GM10266 (cell line): ENCODE measurements around the gene NRIP2.

ENCODE experiments used
- DNase-seq: peaks from one replicate; pipeline ENCODE4 v3.0.0; 2012; ENCODE audit errors: extremely low spot score
- TF ChIP-seq, protein P1 (sequence below): IDR thresholded peaks from 2 replicates; pipeline ENCODE4 v1.5.1; 2012; ENCODE audit warnings: mild to moderate bottlenecking, low read depth; ENCODE audit not compliant: control insufficient read depth, insufficient read depth; ENCODE audit errors: missing control alignments

The NRIP2 gene

GRCh38 chr12:2842948-2843347 is 8.1 kb upstream of the NRIP2 start:
- TF ChIP-seq, protein P1, sequence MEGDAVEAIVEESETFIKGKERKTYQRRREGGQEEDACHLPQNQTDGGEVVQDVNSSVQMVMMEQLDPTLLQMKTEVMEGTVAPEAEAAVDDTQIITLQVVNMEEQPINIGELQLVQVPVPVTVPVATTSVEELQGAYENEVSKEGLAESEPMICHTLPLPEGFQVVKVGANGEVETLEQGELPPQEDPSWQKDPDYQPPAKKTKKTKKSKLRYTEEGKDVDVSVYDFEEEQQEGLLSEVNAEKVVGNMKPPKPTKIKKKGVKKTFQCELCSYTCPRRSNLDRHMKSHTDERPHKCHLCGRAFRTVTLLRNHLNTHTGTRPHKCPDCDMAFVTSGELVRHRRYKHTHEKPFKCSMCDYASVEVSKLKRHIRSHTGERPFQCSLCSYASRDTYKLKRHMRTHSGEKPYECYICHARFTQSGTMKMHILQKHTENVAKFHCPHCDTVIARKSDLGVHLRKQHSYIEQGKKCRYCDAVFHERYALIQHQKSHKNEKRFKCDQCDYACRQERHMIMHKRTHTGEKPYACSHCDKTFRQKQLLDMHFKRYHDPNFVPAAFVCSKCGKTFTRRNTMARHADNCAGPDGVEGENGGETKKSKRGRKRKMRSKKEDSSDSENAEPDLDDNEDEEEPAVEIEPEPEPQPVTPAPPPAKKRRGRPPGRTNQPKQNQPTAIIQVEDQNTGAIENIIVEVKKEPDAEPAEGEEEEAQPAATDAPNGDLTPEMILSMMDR: no peak
- DNase-seq: no peak

DNA sequence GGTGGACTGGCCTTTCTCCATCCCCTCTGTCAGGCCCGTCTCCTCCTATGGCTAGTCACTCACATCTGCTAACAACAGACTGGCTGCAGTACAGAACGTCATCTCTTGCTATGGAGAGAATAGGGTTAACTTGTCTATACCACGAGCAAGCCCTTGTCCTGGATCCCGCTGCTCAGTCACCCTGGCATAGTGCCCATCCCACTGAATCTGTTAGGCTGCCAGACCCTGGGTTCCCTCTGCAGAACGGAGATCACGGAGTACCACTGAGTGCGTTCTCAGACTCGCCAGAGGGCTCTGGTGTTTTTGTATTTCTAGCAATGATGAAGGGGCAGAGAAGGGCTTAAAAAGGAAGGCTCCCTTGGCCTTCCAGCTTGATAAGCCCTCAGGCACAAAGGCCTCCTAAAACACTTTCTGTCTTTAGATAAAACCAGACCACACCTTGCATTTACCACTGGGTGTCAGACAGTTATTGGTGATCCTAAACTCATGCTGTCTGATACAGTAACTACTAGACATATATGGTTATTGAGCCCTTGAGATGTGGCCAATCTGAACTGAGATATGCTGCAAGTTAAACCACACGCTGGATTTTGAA is 6.3 kb upstream of the NRIP2 start:
- TF ChIP-seq, protein P1: no peak
- DNase-seq: no peak

- DNase-seq: no peak
- TF ChIP-seq, protein P1: no peak
Measured at GRCh38 chr12:2836574-2836973, 1.7 kb upstream of the NRIP2 start.

GRCh38 chr12:2835691-2836403 is 1.0 kb upstream of the NRIP2 start:
- TF ChIP-seq, protein P1: no peak
- no peak for DNase-seq

- DNase-seq: no peak
- TF ChIP-seq, protein P1: no peak
Measured at GRCh38 chr12:2833810-2834209, 1.0 kb downstream of the NRIP2 start.

GRCh38 chr12:2833327-2833726 is 1.5 kb downstream of the NRIP2 start:
- DNase-seq: no peak
- TF ChIP-seq, protein P1: no peak

GRCh38 chr12:2832550-2833127 is 2.2 kb downstream of the NRIP2 start:
- DNase-seq: no peak
- TF ChIP-seq, protein P1: no peak
